Liver (tissue), 9 donors: ENCODE results near the gene DSCAM. TPM values are rescaled to one million over a fixed set of nuclear protein-coding genes. Genes with fewer than 3 reads are reported as not detected.

Experiments used
- DNase-seq: peaks from one replicate; pipeline ENCODE4 v3.0.0-alpha.2; 2017; ENCODE audit warnings: low spot score
- H3K27ac ChIP-seq, 2 donors: one replicate each; pipeline ENCODE4 v1.7.0; 2013; ENCODE audit warnings: inconsistent platforms in 2 of 2, low read length in 2 of 2, control low read depth in 1 of 2, low read depth in 1 of 2, mild to moderate bottlenecking in 1 of 2
- H3K27me3 ChIP-seq, 4 donors: one replicate each; pipeline versions ENCODE4 v1.6.1 to v1.7.0; 2013; ENCODE audit warnings: low read length in 3 of 4, inconsistent platforms in 1 of 4, mild to moderate bottlenecking in 1 of 4, moderate library complexity in 1 of 4; ENCODE audit not compliant: control insufficient read depth in 4 of 4, insufficient read depth in 4 of 4
- H3K36me3 ChIP-seq, 4 donors: one replicate each; pipeline versions ENCODE4 v1.6.1 to v1.7.0; 2013; ENCODE audit warnings: low read length in 3 of 4, mild to moderate bottlenecking in 3 of 4, low read depth in 1 of 4, moderate library complexity in 1 of 4; ENCODE audit not compliant: control insufficient read depth in 4 of 4, insufficient read depth in 3 of 4
- H3K4me1 ChIP-seq, 4 donors: one replicate each; pipeline versions ENCODE4 v1.6.1 to v1.7.0; 2013; ENCODE audit warnings: low read length in 3 of 4, mild to moderate bottlenecking in 3 of 4, moderate library complexity in 1 of 4; ENCODE audit not compliant: control insufficient read depth in 4 of 4, insufficient read depth in 4 of 4
- H3K4me3 ChIP-seq, 3 donors: one replicate each; pipeline versions ENCODE4 v1.6.1 to v1.7.0; 2013; ENCODE audit warnings: low read length in 3 of 3, control low read depth in 1 of 3, low read depth in 1 of 3, mild to moderate bottlenecking in 1 of 3
- H3K9ac ChIP-seq, 2 donors: one replicate each; pipeline ENCODE4 v1.7.0; 2013; ENCODE audit warnings: low read length in 2 of 2, mild to moderate bottlenecking in 2 of 2, moderate library complexity in 2 of 2, control low read depth in 1 of 2, low read depth in 1 of 2
- H3K9me3 ChIP-seq, 4 donors: one replicate each; pipeline versions ENCODE4 v1.6.1 to v1.7.0; 2013; ENCODE audit warnings: low read length in 3 of 4; ENCODE audit not compliant: control insufficient read depth in 4 of 4
- CTCF ChIP-seq: fragments of 150-350 bp; IDR thresholded peaks from 2 replicates; pipeline ENCODE4 v1.5.1; 2017; ENCODE audit warnings: improper control_type of control experiment, low read depth, low read length; ENCODE audit not compliant: missing input control
- EGR1 ChIP-seq, 2 donors: IDR thresholded peaks; 2 replicates each; pipeline ENCODE4 v1.6.1; 2016 to 2018; ENCODE audit warnings: antibody characterized with exemption in 2 of 2, low read depth in 2 of 2
- FOXA1 ChIP-seq: IDR thresholded peaks from 2 replicates; pipeline ENCODE4 v1.6.1; 2016; ENCODE audit warnings: antibody characterized with exemption
- FOXA2 ChIP-seq: IDR thresholded peaks from 2 replicates; pipeline ENCODE4 v1.6.1; 2016; ENCODE audit warnings: antibody characterized with exemption
- GABPA ChIP-seq, 2 donors: IDR thresholded peaks in 1 of 2; conservative IDR thresholded peaks in 1 of 2; 2 replicates each; pipeline ENCODE4 v1.6.1; 2016; ENCODE audit warnings: antibody characterized with exemption in 2 of 2, mild to moderate bottlenecking in 1 of 2, moderate library complexity in 1 of 2
- HNF4A ChIP-seq, 2 donors: conservative IDR thresholded peaks; 2 replicates each; pipeline ENCODE4 v1.6.1; 2016; ENCODE audit warnings: antibody characterized with exemption in 2 of 2, mild to moderate bottlenecking in 2 of 2
- HNF4G ChIP-seq: IDR thresholded peaks from 2 replicates; pipeline ENCODE4 v1.6.1; 2016; ENCODE audit warnings: antibody characterized with exemption
- JUND ChIP-seq, 2 donors: IDR thresholded peaks; 2 replicates each; pipeline ENCODE4 v1.6.1; 2016; ENCODE audit warnings: antibody characterized with exemption in 2 of 2
- MAX ChIP-seq: IDR thresholded peaks from 2 replicates; pipeline ENCODE4 v1.6.1; 2016; ENCODE audit warnings: antibody characterized with exemption
- NR2F2 ChIP-seq: IDR thresholded peaks from 2 replicates; pipeline ENCODE4 v1.6.1; 2016; ENCODE audit warnings: antibody characterized with exemption
- RAD21 ChIP-seq, 2 donors: IDR thresholded peaks; 2 replicates each; pipeline ENCODE4 v1.6.1; 2016; ENCODE audit warnings: antibody characterized with exemption in 2 of 2, mild to moderate bottlenecking in 2 of 2
- RXRA ChIP-seq, 2 donors: IDR thresholded peaks; 2 replicates each; pipeline ENCODE4 v1.6.1; 2017 to 2018; ENCODE audit warnings: antibody characterized with exemption in 2 of 2, mild to moderate bottlenecking in 1 of 2
- SP1 ChIP-seq: IDR thresholded peaks from 2 replicates; pipeline ENCODE4 v1.6.1; 2018; ENCODE audit warnings: antibody characterized with exemption, mild to moderate bottlenecking
- TAF1 ChIP-seq: conservative IDR thresholded peaks from 2 replicates; pipeline ENCODE4 v1.6.1; 2016; ENCODE audit warnings: antibody characterized with exemption, mild to moderate bottlenecking
- YY1 ChIP-seq: IDR thresholded peaks from 2 replicates; pipeline ENCODE4 v1.6.1; 2016; ENCODE audit warnings: antibody characterized with exemption, mild to moderate bottlenecking
- WGBS: extraction: QIAGEN DNeasy Blood & Tissue Kit; methylation state at CpG from one replicate; pipeline ENCODE4 v1.1.7; 2013; 5-methylcytosine and 5-hydroxymethylcytosine counted together
- polyA plus RNA-seq, 2 donors: library from polyadenylated mRNA; stranded (reverse) in 1 of 2; unstranded in 1 of 2; fragments of 200-250 nt in 1 of 2; fragments of >200 nt in 1 of 2; fragmentation: Nextera tagmentation in 1 of 2; extraction: Ambion mirVana in 1 of 2; gene quantifications; one replicate each; pipeline versions ENCODE4 v1.2.1 to v1.2.3, GENCODE V29; 2013 to 2015
- total RNA-seq, 2 donors: library from RNA; depleted of rRNA; stranded (reverse); fragments of >200 nt; gene quantifications; one replicate each; pipeline ENCODE4 v1.2.3, GENCODE V29; 2014
- TF ChIP-seq, protein P1 (sequence below): IDR thresholded peaks from 2 replicates; pipeline ENCODE4 v1.6.1; 2016; ENCODE audit warnings: antibody characterized with exemption
- TF ChIP-seq, protein P2 (sequence below): IDR thresholded peaks from 2 replicates; pipeline ENCODE4 v1.6.1; 2016; ENCODE audit warnings: antibody characterized with exemption
- TF ChIP-seq, protein P3 (sequence below): IDR thresholded peaks from 2 replicates; pipeline ENCODE4 v1.6.1; 2016; ENCODE audit warnings: antibody characterized with exemption, mild to moderate bottlenecking
- donor health status: healthy.
- donor health status: healthy.
- donor health status: healthy.
- donor health status: healthy.
- donor health status: healthy.

Gene DSCAM
- total and polyA plus RNA-seq, 4 donors = 0.02 to 0.23 (median 0.10) TPM

DNA sequence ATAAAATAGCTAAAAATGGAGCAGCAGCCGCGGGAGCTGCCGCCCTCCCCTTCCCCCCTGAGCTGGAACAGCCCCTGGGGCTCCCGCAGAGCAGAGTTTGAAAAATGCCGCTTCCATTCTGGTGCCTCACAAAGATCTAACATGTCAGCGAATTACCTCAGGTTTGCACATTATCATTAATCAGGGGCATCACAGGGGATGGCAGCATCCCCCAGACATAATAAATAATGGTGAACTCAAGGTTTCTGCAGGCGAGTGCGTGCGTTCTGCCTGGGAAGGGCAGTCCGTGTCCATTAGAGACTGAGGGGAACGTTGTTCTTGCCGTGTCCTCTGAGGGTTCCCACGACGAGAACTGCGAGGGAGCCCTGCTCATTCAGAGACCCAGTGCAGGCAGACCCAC is 372.4 kb downstream of the DSCAM start (continued):
- TF ChIP-seq, protein P1, sequence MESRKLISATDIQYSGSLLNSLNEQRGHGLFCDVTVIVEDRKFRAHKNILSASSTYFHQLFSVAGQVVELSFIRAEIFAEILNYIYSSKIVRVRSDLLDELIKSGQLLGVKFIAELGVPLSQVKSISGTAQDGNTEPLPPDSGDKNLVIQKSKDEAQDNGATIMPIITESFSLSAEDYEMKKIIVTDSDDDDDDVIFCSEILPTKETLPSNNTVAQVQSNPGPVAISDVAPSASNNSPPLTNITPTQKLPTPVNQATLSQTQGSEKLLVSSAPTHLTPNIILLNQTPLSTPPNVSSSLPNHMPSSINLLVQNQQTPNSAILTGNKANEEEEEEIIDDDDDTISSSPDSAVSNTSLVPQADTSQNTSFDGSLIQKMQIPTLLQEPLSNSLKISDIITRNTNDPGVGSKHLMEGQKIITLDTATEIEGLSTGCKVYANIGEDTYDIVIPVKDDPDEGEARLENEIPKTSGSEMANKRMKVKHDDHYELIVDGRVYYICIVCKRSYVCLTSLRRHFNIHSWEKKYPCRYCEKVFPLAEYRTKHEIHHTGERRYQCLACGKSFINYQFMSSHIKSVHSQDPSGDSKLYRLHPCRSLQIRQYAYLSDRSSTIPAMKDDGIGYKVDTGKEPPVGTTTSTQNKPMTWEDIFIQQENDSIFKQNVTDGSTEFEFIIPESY = no peak
- TF ChIP-seq RXRA (IDR thresholded peaks at IDR 0.05) = no peak

DNA sequence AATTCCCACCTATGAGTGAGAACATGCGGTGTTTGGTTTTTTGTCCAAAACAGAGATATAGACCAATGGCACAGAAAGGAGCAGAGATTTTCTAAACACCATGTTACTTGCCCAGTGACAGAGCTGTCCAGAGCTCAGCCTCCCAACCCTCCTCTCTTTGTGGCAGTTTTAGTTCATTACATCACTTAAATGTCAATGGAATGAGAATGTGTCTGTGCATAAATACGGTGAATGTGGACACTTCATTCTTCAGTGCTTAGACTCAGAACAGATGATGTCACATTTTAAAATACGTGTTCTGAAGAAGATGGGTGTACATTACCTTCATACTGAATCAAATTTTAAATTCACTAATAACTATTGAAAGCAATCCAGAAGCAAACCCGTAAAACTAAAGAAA is 374.9 kb downstream of the DSCAM start:
- Histone ChIP-seq H3K4me1 (no peaks in the 10 kb centered on the region), H3K27ac (no peak overlapping the region), H3K27me3 (no peaks in the 10 kb centered on the region), H3K4me3 (no peak overlapping the region), H3K9me3 (no peaks in the 10 kb centered on the region), H3K9ac (no peak overlapping the region), H3K36me3 (no peaks in the 10 kb centered on the region)
- 65% methylated on average over 4 of the region's 4 CpGs for WGBS
- DNase-seq = no peak
- no peak for TF ChIP-seq EGR1 (IDR thresholded peaks at IDR 0.05; ENCODE audit: low read depth in 2 of 2)
- no peak for TF ChIP-seq SP1
- TF ChIP-seq FOXA1 = no peak
- TF ChIP-seq FOXA2 = no peak
- TF ChIP-seq, protein P2, sequence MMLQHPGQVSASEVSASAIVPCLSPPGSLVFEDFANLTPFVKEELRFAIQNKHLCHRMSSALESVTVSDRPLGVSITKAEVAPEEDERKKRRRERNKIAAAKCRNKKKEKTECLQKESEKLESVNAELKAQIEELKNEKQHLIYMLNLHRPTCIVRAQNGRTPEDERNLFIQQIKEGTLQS = no peak
- no peak for TF ChIP-seq RAD21 (IDR thresholded peaks at IDR 0.05)
- no peak for TF ChIP-seq CTCF
- no peak for TF ChIP-seq NR2F2
- TF ChIP-seq, protein P1 = no peak
- TF ChIP-seq HNF4G = no peak
- TF ChIP-seq TAF1 = no peak
- no peak for TF ChIP-seq GABPA (IDR thresholded peaks at IDR 0.05 in 1 of 2, conservative IDR thresholded peaks at IDR 0.05 in 1 of 2)
- no peak for TF ChIP-seq YY1
- no peak for TF ChIP-seq JUND (IDR thresholded peaks at IDR 0.05)
- TF ChIP-seq MAX = no peak
- no peak for TF ChIP-seq HNF4A (conservative IDR thresholded peaks at IDR 0.05)
- no peak for TF ChIP-seq RXRA (IDR thresholded peaks at IDR 0.05)
- TF ChIP-seq, protein P3, sequence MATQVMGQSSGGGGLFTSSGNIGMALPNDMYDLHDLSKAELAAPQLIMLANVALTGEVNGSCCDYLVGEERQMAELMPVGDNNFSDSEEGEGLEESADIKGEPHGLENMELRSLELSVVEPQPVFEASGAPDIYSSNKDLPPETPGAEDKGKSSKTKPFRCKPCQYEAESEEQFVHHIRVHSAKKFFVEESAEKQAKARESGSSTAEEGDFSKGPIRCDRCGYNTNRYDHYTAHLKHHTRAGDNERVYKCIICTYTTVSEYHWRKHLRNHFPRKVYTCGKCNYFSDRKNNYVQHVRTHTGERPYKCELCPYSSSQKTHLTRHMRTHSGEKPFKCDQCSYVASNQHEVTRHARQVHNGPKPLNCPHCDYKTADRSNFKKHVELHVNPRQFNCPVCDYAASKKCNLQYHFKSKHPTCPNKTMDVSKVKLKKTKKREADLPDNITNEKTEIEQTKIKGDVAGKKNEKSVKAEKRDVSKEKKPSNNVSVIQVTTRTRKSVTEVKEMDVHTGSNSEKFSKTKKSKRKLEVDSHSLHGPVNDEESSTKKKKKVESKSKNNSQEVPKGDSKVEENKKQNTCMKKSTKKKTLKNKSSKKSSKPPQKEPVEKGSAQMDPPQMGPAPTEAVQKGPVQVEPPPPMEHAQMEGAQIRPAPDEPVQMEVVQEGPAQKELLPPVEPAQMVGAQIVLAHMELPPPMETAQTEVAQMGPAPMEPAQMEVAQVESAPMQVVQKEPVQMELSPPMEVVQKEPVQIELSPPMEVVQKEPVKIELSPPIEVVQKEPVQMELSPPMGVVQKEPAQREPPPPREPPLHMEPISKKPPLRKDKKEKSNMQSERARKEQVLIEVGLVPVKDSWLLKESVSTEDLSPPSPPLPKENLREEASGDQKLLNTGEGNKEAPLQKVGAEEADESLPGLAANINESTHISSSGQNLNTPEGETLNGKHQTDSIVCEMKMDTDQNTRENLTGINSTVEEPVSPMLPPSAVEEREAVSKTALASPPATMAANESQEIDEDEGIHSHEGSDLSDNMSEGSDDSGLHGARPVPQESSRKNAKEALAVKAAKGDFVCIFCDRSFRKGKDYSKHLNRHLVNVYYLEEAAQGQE = no peak
